Measurements from ENCODE around the gene TSPAN4. TPM values are rescaled to one million over a fixed set of nuclear protein-coding genes. Genes with fewer than 3 reads are reported as not detected.
A peak's percentile ranks its signal among the peaks of the same experiment; 100 is the strongest.

TSPAN4 gene
- total RNA-seq, 6 donors from 2014 or later, result 91.3 to 181 (median 169) TPM

- DNase-seq (peak in 1 of 2 donors; percentile 49), ATAC-seq (ENCODE audit: low FRiP score in 2 of 2) (no peak)
- H3K4me1 ChIP-seq, result peaks cover 71 to 92% (median 77%) of the 10 kb centered on the region in 4 donors
- WGBS, 2 donors, result 75 to 89% methylated on average over 9 to 11 of the region's 11 CpGs
- peak overlapping the region in 2 of 4 donors; percentile 46 to 89 for H3K27ac ChIP-seq
- no peaks in the 10 kb centered on the region for H3K9me3 ChIP-seq
- TF ChIP-seq EP300 (IDR thresholded peaks at IDR 0.05), result no peak
- H3K27me3 ChIP-seq, result no peaks in the 10 kb centered on the region
- no peak overlapping the region for H3K4me3 ChIP-seq
- peaks cover 20 to 42% (median 29%) of the 10 kb centered on the region in 4 donors for H3K36me3 ChIP-seq
These were observed 17.7 kb upstream of the TSPAN4 start for GRCh38 chr11:824942-825341.

GRCh38 chr11:825366-826226 is 17.1 kb upstream of the TSPAN4 start:
- ATAC-seq (ENCODE audit: low FRiP score in 2 of 2), result peak in 1 of 2 donors; percentile 19
- Histone ChIP-seq H3K4me1 (peaks cover 74 to 93% (median 78%) of the 10 kb centered on the region in 4 donors), H3K36me3 (peaks cover 20 to 42% (median 29%) of the 10 kb centered on the region in 4 donors), H3K9me3 (no peaks in the 10 kb centered on the region), H3K27ac (peak overlapping the region; percentile 77 to 92 (median 84)), H3K27me3 (no peaks in the 10 kb centered on the region), H3K4me3 (no peak overlapping the region)
- DNase-seq, result peak in 1 of 2 donors; percentile 64
- WGBS, 2 donors, result 74% methylated on average over 8 to 10 of the region's 12 CpGs
- TF ChIP-seq POLR2A (IDR thresholded peaks at IDR 0.05) (no peak), POLR2AphosphoS5 (IDR thresholded peaks at IDR 0.05) (no peak), CTCF (IDR thresholded peaks at IDR 0.05) (no peak), EP300 (IDR thresholded peaks at IDR 0.05) (no peak)

- Histone ChIP-seq H3K36me3 (peaks cover 20 to 42% (median 29%) of the 10 kb centered on the region in 4 donors), H3K4me3 (peak overlapping the region in 2 of 4 donors; percentile 59 to 61), H3K9me3 (no peaks in the 10 kb centered on the region), H3K4me1 (peaks cover 74 to 93% (median 78%) of the 10 kb centered on the region in 4 donors), H3K27me3 (peaks cover 0 to 4% (median 0%) of the 10 kb centered on the region in 4 donors), H3K27ac (peak overlapping the region; percentile 77 to 92 (median 84))
- no peak for ATAC-seq (ENCODE audit: low FRiP score in 2 of 2)
- 67 to 71% methylated on average over 5 to 9 of the region's 9 CpGs for WGBS, 2 donors
- TF ChIP-seq POLR2AphosphoS5 (IDR thresholded peaks at IDR 0.05) (no peak), EP300 (IDR thresholded peaks at IDR 0.05) (no peak)
- DNase-seq, result no peak
These were observed 16.4 kb upstream of the TSPAN4 start for GRCh38 chr11:826227-826621.

GRCh38 chr11:826836-827145 is 15.9 kb upstream of the TSPAN4 start:
- H3K27ac ChIP-seq, result peak overlapping the region; percentile 77 to 92 (median 84)
- H3K27me3 ChIP-seq, result peaks cover 0 to 4% (median 0%) of the 10 kb centered on the region in 4 donors
- peaks cover 20 to 38% (median 29%) of the 10 kb centered on the region in 4 donors for H3K36me3 ChIP-seq
- peak overlapping the region; percentile 22 to 61 (median 57) for H3K4me3 ChIP-seq
- peaks cover 73 to 93% (median 76%) of the 10 kb centered on the region in 4 donors for H3K4me1 ChIP-seq
- TF ChIP-seq POLR2AphosphoS5 (IDR thresholded peaks at IDR 0.05) (no peak), EP300 (IDR thresholded peaks at IDR 0.05) (no peak), POLR2A (IDR thresholded peaks at IDR 0.05) (no peak), CTCF (IDR thresholded peaks at IDR 0.05) (no peak)
- no peak for DNase-seq
- WGBS, 2 donors, result 0 to 2% methylated on average over 10 to 13 of the region's 22 CpGs
- ATAC-seq (ENCODE audit: low FRiP score in 2 of 2), result no peak
- no peaks in the 10 kb centered on the region for H3K9me3 ChIP-seq

GRCh38 chr11:827146-827896 is 15.3 kb upstream of the TSPAN4 start:
- Histone ChIP-seq H3K27me3 (peaks cover 0 to 4% (median 0%) of the 10 kb centered on the region in 4 donors), H3K4me3 (peak overlapping the region; percentile 22 to 61 (median 57)), H3K36me3 (peaks cover 20 to 33% (median 27%) of the 10 kb centered on the region in 4 donors), H3K4me1 (peaks cover 75 to 93% (median 76%) of the 10 kb centered on the region in 4 donors), H3K9me3 (no peaks in the 10 kb centered on the region), H3K27ac (peak overlapping the region; percentile 77 to 92 (median 84))
- TF ChIP-seq POLR2AphosphoS5 (IDR thresholded peaks at IDR 0.05) (peak in 1 of 2 donors; percentile 20), CTCF (IDR thresholded peaks at IDR 0.05) (peak in 1 of 6 experiments; percentile 11), POLR2A (IDR thresholded peaks at IDR 0.05) (peak in 1 of 4 donors; percentile 46), EP300 (IDR thresholded peaks at IDR 0.05) (no peak)
- peak in 1 of 2 donors; percentile 1 for ATAC-seq (ENCODE audit: low FRiP score in 2 of 2)
- 6 to 21% methylated on average over 13 to 31 of the region's 66 CpGs for WGBS, 2 donors
- peak; percentile 82 to 91 for DNase-seq
